Measurements from ENCODE around the gene NBPF9.
"Not testable (repeated sequence)": the region's sequence is repeated elsewhere in the genome, so short reads cannot be mapped to it uniquely, and the experiment has no call there.

The NBPF9 gene

GRCh38 chr1:149103109-149104081, at the start of gene NBPF9:
NBPF9 (minus strand) TSS chr1:149103551; CDS start chr1:149082139, 21,412 bp downstream.
- Histone ChIP-seq H3K4me2 (ENCODE audit: low read length) (peak within 1 kb of the TSS; percentile 33; the same call in 1 of the 2 replicates), H3K4me3 (ENCODE audit: low read length) (peak within 1 kb of the TSS; percentile 58)
- H3F3A ChIP-seq (ENCODE audit: control insufficient read depth, insufficient read depth); H3K79me2 ChIP-seq (ENCODE audit: control insufficient read depth, low read length); H3K36me3 ChIP-seq (ENCODE audit: control insufficient read depth, low read length); H3K4me1 ChIP-seq (ENCODE audit: control insufficient read depth, low read length); H3K27ac ChIP-seq (ENCODE audit: low read depth, low read length); H3K27me3 ChIP-seq (ENCODE audit: control insufficient read depth, low read length); H4K20me1 ChIP-seq (ENCODE audit: control insufficient read depth, insufficient read depth, low read depth, low read length); H3K9me2 ChIP-seq (replicated peaks; ENCODE audit: control insufficient read depth, low read length); H3K9me3 ChIP-seq (ENCODE audit: control insufficient read depth, insufficient read depth, low read length): not testable (repeated sequence)

- not testable (repeated sequence) for H3K36me3 ChIP-seq (ENCODE audit: control insufficient read depth, low read length)
Measured at GRCh38 chr1:149149909-149150308, 46.6 kb upstream of the NBPF9 start.

GRCh38 chr1:149137585-149137984, 34.2 kb upstream of the NBPF9 start:
- H3K27me3 ChIP-seq (ENCODE audit: control insufficient read depth, low read length); H4K20me1 ChIP-seq (ENCODE audit: control insufficient read depth, insufficient read depth, low read depth, low read length); H3K4me1 ChIP-seq (ENCODE audit: control insufficient read depth, low read length); H3K79me2 ChIP-seq (ENCODE audit: control insufficient read depth, low read length); H3K36me3 ChIP-seq (ENCODE audit: control insufficient read depth, low read length); H3F3A ChIP-seq (ENCODE audit: control insufficient read depth, insufficient read depth); H3K27ac ChIP-seq (ENCODE audit: low read depth, low read length); H3K9me2 ChIP-seq (replicated peaks; ENCODE audit: control insufficient read depth, low read length); H3K4me2 ChIP-seq (ENCODE audit: low read length); H3K4me3 ChIP-seq (ENCODE audit: low read length); H3K9me3 ChIP-seq (ENCODE audit: control insufficient read depth, insufficient read depth, low read length): not testable (repeated sequence)

More at GRCh38 chr1:149149909-149150308, 46.6 kb upstream of the NBPF9 start:
- H3K27ac ChIP-seq (ENCODE audit: low read depth, low read length); H3K9me2 ChIP-seq (replicated peaks; ENCODE audit: control insufficient read depth, low read length); H3F3A ChIP-seq (ENCODE audit: control insufficient read depth, insufficient read depth); H3K4me2 ChIP-seq (ENCODE audit: low read length); H3K4me3 ChIP-seq (ENCODE audit: low read length); H4K20me1 ChIP-seq (ENCODE audit: control insufficient read depth, insufficient read depth, low read depth, low read length); H3K9me3 ChIP-seq (ENCODE audit: control insufficient read depth, insufficient read depth, low read length); H3K4me1 ChIP-seq (ENCODE audit: control insufficient read depth, low read length); H3K27me3 ChIP-seq (ENCODE audit: control insufficient read depth, low read length); H3K79me2 ChIP-seq (ENCODE audit: control insufficient read depth, low read length): not testable (repeated sequence)

GRCh38 chr1:149130938-149131337, 27.6 kb upstream of the NBPF9 start:
- not testable (repeated sequence) for H3K4me1 ChIP-seq (ENCODE audit: control insufficient read depth, low read length); H3K4me3 ChIP-seq (ENCODE audit: low read length); H3K36me3 ChIP-seq (ENCODE audit: control insufficient read depth, low read length); H3K27ac ChIP-seq (ENCODE audit: low read depth, low read length); H3F3A ChIP-seq (ENCODE audit: control insufficient read depth, insufficient read depth); H3K9me2 ChIP-seq (replicated peaks; ENCODE audit: control insufficient read depth, low read length); H3K27me3 ChIP-seq (ENCODE audit: control insufficient read depth, low read length); H3K4me2 ChIP-seq (ENCODE audit: low read length); H4K20me1 ChIP-seq (ENCODE audit: control insufficient read depth, insufficient read depth, low read depth, low read length); H3K79me2 ChIP-seq (ENCODE audit: control insufficient read depth, low read length); H3K9me3 ChIP-seq (ENCODE audit: control insufficient read depth, insufficient read depth, low read length)

GRCh38 chr1:149129245-149129644, 25.9 kb upstream of the NBPF9 start:
- not testable (repeated sequence) for H3K27me3 ChIP-seq (ENCODE audit: control insufficient read depth, low read length); H3K36me3 ChIP-seq (ENCODE audit: control insufficient read depth, low read length); H3K9me3 ChIP-seq (ENCODE audit: control insufficient read depth, insufficient read depth, low read length); H3K9me2 ChIP-seq (replicated peaks; ENCODE audit: control insufficient read depth, low read length); H3K4me3 ChIP-seq (ENCODE audit: low read length); H3K4me2 ChIP-seq (ENCODE audit: low read length); H3K79me2 ChIP-seq (ENCODE audit: control insufficient read depth, low read length); H3K4me1 ChIP-seq (ENCODE audit: control insufficient read depth, low read length); H4K20me1 ChIP-seq (ENCODE audit: control insufficient read depth, insufficient read depth, low read depth, low read length); H3K27ac ChIP-seq (ENCODE audit: low read depth, low read length); H3F3A ChIP-seq (ENCODE audit: control insufficient read depth, insufficient read depth)

GRCh38 chr1:149126555-149127145, 23.3 kb upstream of the NBPF9 start:
- H3K4me2 ChIP-seq (ENCODE audit: low read length); H3K79me2 ChIP-seq (ENCODE audit: control insufficient read depth, low read length); H3K27ac ChIP-seq (ENCODE audit: low read depth, low read length); H4K20me1 ChIP-seq (ENCODE audit: control insufficient read depth, insufficient read depth, low read depth, low read length); H3K9me2 ChIP-seq (replicated peaks; ENCODE audit: control insufficient read depth, low read length); H3K4me3 ChIP-seq (ENCODE audit: low read length); H3K9me3 ChIP-seq (ENCODE audit: control insufficient read depth, insufficient read depth, low read length); H3F3A ChIP-seq (ENCODE audit: control insufficient read depth, insufficient read depth); H3K36me3 ChIP-seq (ENCODE audit: control insufficient read depth, low read length); H3K27me3 ChIP-seq (ENCODE audit: control insufficient read depth, low read length); H3K4me1 ChIP-seq (ENCODE audit: control insufficient read depth, low read length): not testable (repeated sequence)

GRCh38 chr1:149123948-149124926, 20.9 kb upstream of the NBPF9 start:
- H3K9me2 ChIP-seq (replicated peaks; ENCODE audit: control insufficient read depth, low read length); H3K79me2 ChIP-seq (ENCODE audit: control insufficient read depth, low read length); H3K27me3 ChIP-seq (ENCODE audit: control insufficient read depth, low read length); H3K4me1 ChIP-seq (ENCODE audit: control insufficient read depth, low read length); H3K9me3 ChIP-seq (ENCODE audit: control insufficient read depth, insufficient read depth, low read length); H4K20me1 ChIP-seq (ENCODE audit: control insufficient read depth, insufficient read depth, low read depth, low read length); H3K4me3 ChIP-seq (ENCODE audit: low read length); H3K27ac ChIP-seq (ENCODE audit: low read depth, low read length); H3K36me3 ChIP-seq (ENCODE audit: control insufficient read depth, low read length); H3K4me2 ChIP-seq (ENCODE audit: low read length); H3F3A ChIP-seq (ENCODE audit: control insufficient read depth, insufficient read depth): not testable (repeated sequence)
